HepG2 (cell line): ENCODE measurements around the gene PRSS36. TPM values are rescaled to one million over a fixed set of nuclear protein-coding genes. Genes with fewer than 3 reads are reported as not detected.

Experiments used
- ATAC-seq: fragments of 200-7000 bp; cut with Tn5 transposase; 3 replicates; pipeline ENCODE4 v1.9.1; 2020; ENCODE audit warnings: mild to moderate bottlenecking, moderate library complexity
- BruUV-seq: library from RNA; stranded (reverse); fragments of 400-500 nt; replicated peaks from 2 replicates; lab custom pipeline; 2021; lab: Mats Ljungman, UMichigan
- CTCF ChIA-PET: fragments of 300-600 bp; formaldehyde crosslinking; extraction: SDS; loops from one replicate; lab custom pipeline; 2021; ENCODE audit warnings: low total read pairs, inconsistent platforms, low intra/inter-chr PET ratio; lab: Yijun Ruan, JAX
- POLR2A ChIA-PET: fragments of 350-600 bp; sonication (Branson Sonifier 250); formaldehyde crosslinking; loops from one replicate; lab custom pipeline; 2020; ENCODE audit warnings: antibody characterized with exemption, inconsistent platforms; lab: Yijun Ruan, JAX
- DNase-seq: peaks from one replicate; pipeline ENCODE4 v3.0.0-alpha.2; 2015; ENCODE audit warnings: low spot score
- FAIRE-seq: peaks from 3 replicates; lab custom pipeline; 2011; peaks lifted over from hg19 to GRCh38; lab: Jason Lieb, UNC
- H2AFZ ChIP-seq: one replicate; pipeline ENCODE4 v1.6.1; 2011; ENCODE audit warnings: low read length, inconsistent platforms
- H3K27ac ChIP-seq: fragments of 300-600 bp; 3 replicates; pipeline ENCODE4 v1.8.0; 2011; ENCODE audit warnings: mixed run types, mild to moderate bottlenecking, mixed read lengths, low read length, inconsistent platforms; ENCODE audit not compliant: insufficient read depth; ENCODE audit errors: extremely low read length
- H3K27me3 ChIP-seq, 2 experiments: fragments of 200-600 bp in 1 of 2; 2 replicates in 1 of 2; 3 replicates in 1 of 2; pipeline versions ENCODE4 v1.6.0 to v1.8.0; 2011; ENCODE audit warnings: low read length in 2 of 2, mild to moderate bottlenecking in 2 of 2, moderate library complexity in 2 of 2, inconsistent platforms in 1 of 2; ENCODE audit not compliant: insufficient read depth in 2 of 2, control insufficient read depth in 1 of 2
- H3K36me3 ChIP-seq, 2 experiments: fragments of 200-600 bp in 1 of 2; replicated peaks in 1 of 2; 2 replicates in 1 of 2; 3 replicates in 1 of 2; pipeline versions ENCODE4 v1.5.1 to v1.8.0; 2011; ENCODE audit warnings: low read length in 2 of 2, inconsistent platforms in 1 of 2; ENCODE audit not compliant: insufficient read depth in 2 of 2, control insufficient read depth in 1 of 2
- H3K4me1 ChIP-seq: 2 replicates; pipeline ENCODE4 v1.5.1; 2012; ENCODE audit warnings: low read length, inconsistent platforms; ENCODE audit not compliant: insufficient read depth
- H3K4me2 ChIP-seq: 2 replicates; pipeline ENCODE4 v1.6.0; 2011; ENCODE audit warnings: low read depth, low read length, inconsistent platforms
- H3K4me3 ChIP-seq, 3 experiments: fragments of 200-600 bp in 1 of 3; sonication (generic), shearing (Covaris generic) in 1 of 3; replicated peaks in 1 of 3; 2 replicates each; pipeline ENCODE4 v1.5.1; 2011 to 2016; ENCODE audit warnings: low read length in 3 of 3, inconsistent platforms in 2 of 3, low read depth in 2 of 3, mild to moderate bottlenecking in 2 of 3, control low read depth in 1 of 3, mixed read lengths in 1 of 3; ENCODE audit not compliant: insufficient read depth in 1 of 3
- H3K79me2 ChIP-seq: one replicate; pipeline ENCODE4 v1.6.1; 2011; ENCODE audit warnings: low read length, inconsistent platforms; ENCODE audit not compliant: insufficient read depth
- H3K9ac ChIP-seq: 2 replicates; pipeline ENCODE4 v1.6.0; 2011; ENCODE audit warnings: mild to moderate bottlenecking, low read depth, low read length, inconsistent platforms; ENCODE audit not compliant: insufficient read depth
- H3K9me3 ChIP-seq: 2 replicates; pipeline ENCODE4 v1.5.1; 2012; ENCODE audit warnings: mild to moderate bottlenecking, low read length
- H4K20me1 ChIP-seq: 2 replicates; pipeline ENCODE4 v1.6.0; 2011; ENCODE audit warnings: inconsistent platforms, mild to moderate bottlenecking, low read length, moderate library complexity; ENCODE audit not compliant: insufficient read depth
- KDM5A ChIP-seq: fragments of 200-600 bp; sonication (generic); IDR thresholded peaks from 2 replicates; pipeline ENCODE4 v1.7.0; 2018; ENCODE audit warnings: antibody characterized with exemption, mild to moderate bottlenecking, low read length, borderline replicate concordance
- ZNF101 ChIP-seq: sonication (generic); formaldehyde crosslinking; IDR thresholded peaks from 2 replicates; pipeline ENCODE4 v1.4.0; 2020; ENCODE audit warnings: mild to moderate bottlenecking, low read depth, missing genetic modification reagents, borderline replicate concordance
- ZNF33B ChIP-seq: sonication (generic); formaldehyde crosslinking; IDR thresholded peaks from 2 replicates; pipeline ENCODE4 v1.5.1; 2020; ENCODE audit warnings: mild to moderate bottlenecking, missing genetic modification reagents
- ZNF546 ChIP-seq: sonication (generic); formaldehyde crosslinking; conservative IDR thresholded peaks from 2 replicates; pipeline ENCODE4 v1.8.1; 2023; ENCODE audit warnings: mild to moderate bottlenecking, missing genetic modification reagents
- WGBS: methylation state at CpG from one replicate; pipeline ENCODE4 v1.1.6; 2017; ENCODE audit warnings: low lambda C conversion rate; 5-methylcytosine and 5-hydroxymethylcytosine counted together
- in situ Hi-C: cut with HindIII; loops from 2 replicates; pipeline ENCODE4 v1.10.0; 2017; ENCODE audit warnings: low pct_unique_long_range_greater_than_20kb; ENCODE audit not compliant: extremely low pct_ligation_motif_present
- intact Hi-C: fragments of 100-400 bp; cut with micrococcal nuclease; formaldehyde crosslinking; loops from one replicate; pipeline ENCODE4 v1.10.0; 2022; ENCODE audit not compliant: unreplicated experiment
- polyA plus RNA-seq, 8 experiments: library from polyadenylated mRNA; depleted of rRNA in 3 of 8; stranded (reverse) in 7 of 8; unstranded in 1 of 8; fragments of >200 nt; fragmentation: Illumina TruSeq in 4 of 8; extraction: Trizol in 4 of 8; gene quantifications; 2 replicates each; pipeline versions ENCODE4 v1.2.1 to v1.2.3, GENCODE V29; 2011 to 2016; ENCODE audit warnings: low read depth in 4 of 8, missing spikeins in 1 of 8, mixed read lengths in 1 of 8; ENCODE audit not compliant: insufficient read depth in 1 of 8
- total RNA-seq, 5 experiments: library from RNA; depleted of rRNA; stranded (reverse); fragments of >200 nt; fragmentation: Illumina TruSeq; extraction: Trizol; gene quantifications; 2 replicates each; pipeline ENCODE4 v1.2.3, GENCODE V29; 2016; ENCODE audit warnings: low read depth in 1 of 5
- TF ChIP-seq, protein P1 (sequence below): sonication (generic); formaldehyde crosslinking; IDR thresholded peaks from 2 replicates; pipeline ENCODE4 v1.4.0; 2020; ENCODE audit warnings: missing genetic modification reagents
- TF ChIP-seq, protein P2 (sequence below): sonication (generic); formaldehyde crosslinking; IDR thresholded peaks from 2 replicates; pipeline ENCODE4 v1.4.0; 2020; ENCODE audit warnings: missing genetic modification reagents, mild to moderate bottlenecking, borderline replicate concordance
- TF ChIP-seq, protein P3 (sequence below): sonication (generic); formaldehyde crosslinking; IDR thresholded peaks from 2 replicates; pipeline ENCODE4 v1.8.1; 2022; ENCODE audit warnings: low read depth, mild to moderate bottlenecking, missing genetic modification reagents
- TF ChIP-seq, protein P4 (sequence below): sonication (generic); formaldehyde crosslinking; IDR thresholded peaks from 2 replicates; pipeline ENCODE4 v1.4.0; 2020; ENCODE audit warnings: missing genetic modification reagents
- TF ChIP-seq, protein P5 (sequence below): sonication (generic); formaldehyde crosslinking; IDR thresholded peaks from 2 replicates; pipeline ENCODE4 v1.4.0; 2020; ENCODE audit warnings: mild to moderate bottlenecking, missing genetic modification reagents, borderline replicate concordance

The PRSS36 gene
- total and polyA plus RNA-seq, 2 of the 13 experiments (the other 11 are each of a cell fraction or from before 2014, with no cell fraction given) = 1.5 to 2.1 TPM

DNA sequence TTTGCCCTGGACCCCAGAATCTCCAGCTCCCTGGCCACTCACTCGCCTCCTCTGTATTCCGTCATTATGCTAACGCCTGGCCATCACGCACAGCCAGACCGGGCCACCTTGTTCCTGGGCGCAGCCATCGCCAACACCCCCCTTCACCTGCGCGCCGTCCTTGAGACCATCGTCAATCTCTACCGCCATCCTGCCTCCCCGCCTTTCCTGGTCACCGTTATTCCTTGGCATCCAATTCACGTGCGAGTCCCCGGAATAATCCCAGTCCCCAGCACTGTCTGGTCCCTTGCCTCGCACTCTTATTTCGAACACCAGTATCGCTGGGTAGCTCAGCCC, 55.8 kb downstream of the PRSS36 start:
- TSS peak; percentile 80 for BruUV-seq
- POLR2A ChIA-PET = interaction anchor here (0.7 to 5.0 kb wide), 13 partner anchors 18 to 139 kb away, joined by 3 to 49 read pairs (median 8); partner anchors contain the start of genes FUS, HSD3B7, KAT8 and ZNF646
- in situ Hi-C loops = no loop called here
- TF ChIP-seq ZNF101 (CRISPR knock-in tag) (peak; percentile 55; the same call in 1 of the 2 replicates), ZNF33B (CRISPR knock-in tag) (no peak; the same call in 1 of the 2 replicates), ZNF546 (CRISPR knock-in tag) (0 out of 2 replicates have a peak, but pooled peaks have one; percentile 38), KDM5A (peak; percentile 30; the same call in 1 of the 2 replicates)
- TF ChIP-seq, protein P1, sequence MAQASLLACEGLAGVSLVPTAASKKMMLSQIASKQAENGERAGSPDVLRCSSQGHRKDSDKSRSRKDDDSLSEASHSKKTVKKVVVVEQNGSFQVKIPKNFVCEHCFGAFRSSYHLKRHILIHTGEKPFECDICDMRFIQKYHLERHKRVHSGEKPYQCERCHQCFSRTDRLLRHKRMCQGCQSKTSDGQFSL (CRISPR knock-in tag) = 0 out of 2 replicates have a peak, but pooled peaks have one; percentile 30
- TF ChIP-seq, protein P2, sequence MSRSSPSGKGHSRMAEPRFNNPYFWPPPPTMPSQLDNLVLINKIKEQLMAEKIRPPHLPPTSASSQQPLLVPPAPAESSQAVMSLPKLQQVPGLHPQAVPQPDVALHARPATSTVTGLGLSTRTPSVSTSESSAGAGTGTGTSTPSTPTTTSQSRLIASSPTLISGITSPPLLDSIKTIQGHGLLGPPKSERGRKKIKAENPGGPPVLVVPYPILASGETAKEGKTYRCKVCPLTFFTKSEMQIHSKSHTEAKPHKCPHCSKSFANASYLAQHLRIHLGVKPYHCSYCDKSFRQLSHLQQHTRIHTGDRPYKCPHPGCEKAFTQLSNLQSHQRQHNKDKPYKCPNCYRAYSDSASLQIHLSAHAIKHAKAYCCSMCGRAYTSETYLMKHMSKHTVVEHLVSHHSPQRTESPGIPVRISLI = peak; percentile 50; the same call in 1 of the 2 replicates
- TF ChIP-seq, protein P3, sequence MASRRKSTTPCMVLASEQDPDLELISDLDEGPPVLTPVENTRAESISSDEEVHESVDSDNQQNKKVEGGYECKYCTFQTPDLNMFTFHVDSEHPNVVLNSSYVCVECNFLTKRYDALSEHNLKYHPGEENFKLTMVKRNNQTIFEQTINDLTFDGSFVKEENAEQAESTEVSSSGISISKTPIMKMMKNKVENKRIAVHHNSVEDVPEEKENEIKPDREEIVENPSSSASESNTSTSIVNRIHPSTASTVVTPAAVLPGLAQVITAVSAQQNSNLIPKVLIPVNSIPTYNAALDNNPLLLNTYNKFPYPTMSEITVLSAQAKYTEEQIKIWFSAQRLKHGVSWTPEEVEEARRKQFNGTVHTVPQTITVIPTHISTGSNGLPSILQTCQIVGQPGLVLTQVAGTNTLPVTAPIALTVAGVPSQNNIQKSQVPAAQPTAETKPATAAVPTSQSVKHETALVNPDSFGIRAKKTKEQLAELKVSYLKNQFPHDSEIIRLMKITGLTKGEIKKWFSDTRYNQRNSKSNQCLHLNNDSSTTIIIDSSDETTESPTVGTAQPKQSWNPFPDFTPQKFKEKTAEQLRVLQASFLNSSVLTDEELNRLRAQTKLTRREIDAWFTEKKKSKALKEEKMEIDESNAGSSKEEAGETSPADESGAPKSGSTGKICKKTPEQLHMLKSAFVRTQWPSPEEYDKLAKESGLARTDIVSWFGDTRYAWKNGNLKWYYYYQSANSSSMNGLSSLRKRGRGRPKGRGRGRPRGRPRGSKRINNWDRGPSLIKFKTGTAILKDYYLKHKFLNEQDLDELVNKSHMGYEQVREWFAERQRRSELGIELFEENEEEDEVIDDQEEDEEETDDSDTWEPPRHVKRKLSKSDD (CRISPR knock-in tag) = 0 out of 2 replicates have a peak, but pooled peaks have one; percentile 15
- TF ChIP-seq, protein P4, sequence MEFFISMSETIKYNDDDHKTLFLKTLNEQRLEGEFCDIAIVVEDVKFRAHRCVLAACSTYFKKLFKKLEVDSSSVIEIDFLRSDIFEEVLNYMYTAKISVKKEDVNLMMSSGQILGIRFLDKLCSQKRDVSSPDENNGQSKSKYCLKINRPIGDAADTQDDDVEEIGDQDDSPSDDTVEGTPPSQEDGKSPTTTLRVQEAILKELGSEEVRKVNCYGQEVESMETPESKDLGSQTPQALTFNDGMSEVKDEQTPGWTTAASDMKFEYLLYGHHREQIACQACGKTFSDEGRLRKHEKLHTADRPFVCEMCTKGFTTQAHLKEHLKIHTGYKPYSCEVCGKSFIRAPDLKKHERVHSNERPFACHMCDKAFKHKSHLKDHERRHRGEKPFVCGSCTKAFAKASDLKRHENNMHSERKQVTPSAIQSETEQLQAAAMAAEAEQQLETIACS = no peak
- TF ChIP-seq, protein P5, sequence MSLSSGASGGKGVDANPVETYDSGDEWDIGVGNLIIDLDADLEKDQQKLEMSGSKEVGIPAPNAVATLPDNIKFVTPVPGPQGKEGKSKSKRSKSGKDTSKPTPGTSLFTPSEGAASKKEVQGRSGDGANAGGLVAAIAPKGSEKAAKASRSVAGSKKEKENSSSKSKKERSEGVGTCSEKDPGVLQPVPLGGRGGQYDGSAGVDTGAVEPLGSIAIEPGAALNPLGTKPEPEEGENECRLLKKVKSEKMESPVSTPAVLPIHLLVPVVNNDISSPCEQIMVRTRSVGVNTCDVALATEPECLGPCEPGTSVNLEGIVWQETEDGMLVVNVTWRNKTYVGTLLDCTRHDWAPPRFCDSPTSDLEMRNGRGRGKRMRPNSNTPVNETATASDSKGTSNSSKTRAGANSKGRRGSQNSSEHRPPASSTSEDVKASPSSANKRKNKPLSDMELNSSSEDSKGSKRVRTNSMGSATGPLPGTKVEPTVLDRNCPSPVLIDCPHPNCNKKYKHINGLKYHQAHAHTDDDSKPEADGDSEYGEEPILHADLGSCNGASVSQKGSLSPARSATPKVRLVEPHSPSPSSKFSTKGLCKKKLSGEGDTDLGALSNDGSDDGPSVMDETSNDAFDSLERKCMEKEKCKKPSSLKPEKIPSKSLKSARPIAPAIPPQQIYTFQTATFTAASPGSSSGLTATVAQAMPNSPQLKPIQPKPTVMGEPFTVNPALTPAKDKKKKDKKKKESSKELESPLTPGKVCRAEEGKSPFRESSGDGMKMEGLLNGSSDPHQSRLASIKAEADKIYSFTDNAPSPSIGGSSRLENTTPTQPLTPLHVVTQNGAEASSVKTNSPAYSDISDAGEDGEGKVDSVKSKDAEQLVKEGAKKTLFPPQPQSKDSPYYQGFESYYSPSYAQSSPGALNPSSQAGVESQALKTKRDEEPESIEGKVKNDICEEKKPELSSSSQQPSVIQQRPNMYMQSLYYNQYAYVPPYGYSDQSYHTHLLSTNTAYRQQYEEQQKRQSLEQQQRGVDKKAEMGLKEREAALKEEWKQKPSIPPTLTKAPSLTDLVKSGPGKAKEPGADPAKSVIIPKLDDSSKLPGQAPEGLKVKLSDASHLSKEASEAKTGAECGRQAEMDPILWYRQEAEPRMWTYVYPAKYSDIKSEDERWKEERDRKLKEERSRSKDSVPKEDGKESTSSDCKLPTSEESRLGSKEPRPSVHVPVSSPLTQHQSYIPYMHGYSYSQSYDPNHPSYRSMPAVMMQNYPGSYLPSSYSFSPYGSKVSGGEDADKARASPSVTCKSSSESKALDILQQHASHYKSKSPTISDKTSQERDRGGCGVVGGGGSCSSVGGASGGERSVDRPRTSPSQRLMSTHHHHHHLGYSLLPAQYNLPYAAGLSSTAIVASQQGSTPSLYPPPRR (CRISPR knock-in tag) = peak; percentile 18; the same call in 1 of the 2 replicates

More for the DNA sequence above, 55.8 kb downstream of the PRSS36 start:
- DNase-seq (no peak), ATAC-seq (peak; percentile 33), FAIRE-seq (no peak)
- Histone ChIP-seq H3K9me3 (no peaks in the 10 kb centered on the region), H3K4me2 (peak overlapping the region; percentile 99), H3K36me3 (peaks cover 10 to 31% of the 10 kb centered on the region in 2 experiments), H3K9ac (peak overlapping the region; percentile 94), H3K79me2 (peaks cover 33% of the 10 kb centered on the region), H3K4me3 (peak overlapping the region; percentile 80 to 100 (median 82)), H3K4me1 (peaks cover 27% of the 10 kb centered on the region), H3K27ac (peak overlapping the region; percentile 84), H2AFZ (no peak overlapping the region), H4K20me1 (peaks cover 12% of the 10 kb centered on the region), H3K27me3 (no peaks in the 10 kb centered on the region; a peak in 1 of 5 replicates)
- WGBS = 2% methylated on average over 20 of the region's 20 CpGs
- intact Hi-C loops = loop anchor here (1.0 to 10.0 kb wide), 5 partner anchors 20 to 349 kb away; partner anchors contain the start of genes SETD1A, STX4, ZNF646 and ZNF668
- CTCF ChIA-PET = interaction anchor here (2.9 kb wide), 1 partner anchor 109 kb away, joined by 25 read pairs; the partner anchor contains the start of gene HSD3B7
